ENCODE data around the gene BRDT.
"Not testable (repeated sequence)": the region's sequence is repeated elsewhere in the genome, so short reads cannot be mapped to it uniquely, and the experiment has no call there.

The BRDT gene

DNA sequence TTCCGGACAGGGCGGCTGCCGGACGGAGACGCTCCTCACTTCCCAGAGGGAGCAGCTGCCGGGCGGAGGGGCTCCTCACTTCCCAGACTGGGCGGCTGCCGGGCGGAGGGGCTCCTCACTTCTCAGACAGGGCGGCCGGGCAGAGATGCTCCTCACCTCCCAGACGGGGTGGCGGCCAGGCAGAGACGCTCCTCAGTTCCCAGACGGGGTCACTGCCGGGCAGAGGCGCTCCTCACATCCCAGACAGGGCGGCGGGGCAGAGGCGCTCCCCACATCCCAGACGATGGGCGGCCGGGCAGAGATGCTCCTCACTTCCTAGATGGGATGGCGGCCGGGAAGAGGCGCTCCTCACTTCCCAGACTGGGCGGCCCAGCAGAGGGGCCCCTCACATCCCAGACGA is 76.8 kb downstream of the BRDT start:
- Mint-ChIP-seq H3K4me1 (ENCODE audit: low read depth) (peaks cover 13% of the 10 kb centered on the region), H3K27me3 (peaks cover 45% of the 10 kb centered on the region)
- H3K9me3 Mint-ChIP-seq; H3K4me3 Mint-ChIP-seq; H3K27ac Mint-ChIP-seq; DNase-seq; H3K36me3 Mint-ChIP-seq (ENCODE audit: low read depth): not testable (repeated sequence)

DNA sequence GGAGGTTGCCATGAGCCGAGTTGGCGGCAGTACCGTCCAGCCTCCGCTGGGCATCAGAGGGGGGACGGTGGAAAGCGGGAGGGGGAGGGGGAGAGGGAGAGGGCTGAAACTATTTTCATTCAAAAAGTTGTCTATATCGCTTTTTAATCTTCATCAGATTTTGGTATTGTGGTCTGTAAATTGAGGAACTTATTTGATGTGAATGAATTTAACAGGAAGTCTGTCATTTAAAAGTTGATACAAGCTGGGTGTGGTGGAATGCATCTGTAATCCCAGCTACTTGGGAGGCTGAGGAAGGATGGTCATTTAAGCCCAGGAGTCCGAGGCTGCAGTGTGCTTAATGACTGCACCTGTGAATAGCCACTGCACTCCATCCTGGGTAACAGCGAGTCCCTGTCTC is 77.6 kb downstream of the BRDT start:
- Mint-ChIP-seq H3K27me3 (peaks cover 47% of the 10 kb centered on the region), H3K4me1 (ENCODE audit: low read depth) (peaks cover 21% of the 10 kb centered on the region), H3K36me3 (ENCODE audit: low read depth) (no peaks in the 10 kb centered on the region), H3K27ac (no peak overlapping the region), H3K9me3 (no peaks in the 10 kb centered on the region), H3K4me3 (no peak overlapping the region)
- DNase-seq: no peak

DNA sequence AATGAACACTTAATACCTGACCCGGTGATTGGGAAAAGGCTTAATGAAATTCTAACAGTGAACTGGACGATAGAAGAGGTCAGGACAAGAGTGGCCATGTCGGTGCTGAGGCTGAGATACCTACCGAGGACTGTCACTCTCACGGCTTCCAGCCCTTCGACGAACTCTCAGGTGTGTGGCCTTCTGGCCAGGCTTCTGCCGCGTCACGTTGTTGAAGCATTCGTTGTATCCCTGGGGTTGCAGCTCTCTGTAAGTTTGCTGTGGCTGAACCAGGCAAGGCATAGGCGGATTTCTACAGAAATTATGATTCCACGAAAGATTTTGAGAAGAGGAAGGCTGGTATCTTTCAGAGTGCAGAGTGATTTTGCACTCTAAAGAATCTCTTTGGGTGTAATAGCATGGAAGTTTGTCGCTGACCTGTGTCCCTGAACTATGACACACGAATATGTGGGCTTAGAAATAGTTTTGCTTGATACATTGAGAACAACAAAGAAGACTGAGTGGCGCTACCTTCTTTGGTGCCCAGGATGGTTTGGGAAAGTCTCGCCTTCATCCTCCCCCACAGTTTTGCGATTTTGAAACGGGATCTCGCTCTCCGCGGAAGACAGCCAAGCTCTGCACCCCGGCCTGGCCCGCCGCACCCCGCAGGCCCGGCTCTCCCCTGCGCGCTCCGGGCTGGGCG is 80.2 kb downstream of the BRDT start:
- peaks cover 22% of the 10 kb centered on the region for H3K4me1 Mint-ChIP-seq (ENCODE audit: low read depth)
- H3K9me3 Mint-ChIP-seq: no peaks in the 10 kb centered on the region
- peak overlapping the region; percentile 61 for H3K4me3 Mint-ChIP-seq
- DNase-seq: no peak
- H3K27me3 Mint-ChIP-seq: peaks cover 42% of the 10 kb centered on the region
- H3K27ac Mint-ChIP-seq: peak overlapping the region; percentile 47
- H3K36me3 Mint-ChIP-seq (ENCODE audit: low read depth): no peaks in the 10 kb centered on the region

DNA sequence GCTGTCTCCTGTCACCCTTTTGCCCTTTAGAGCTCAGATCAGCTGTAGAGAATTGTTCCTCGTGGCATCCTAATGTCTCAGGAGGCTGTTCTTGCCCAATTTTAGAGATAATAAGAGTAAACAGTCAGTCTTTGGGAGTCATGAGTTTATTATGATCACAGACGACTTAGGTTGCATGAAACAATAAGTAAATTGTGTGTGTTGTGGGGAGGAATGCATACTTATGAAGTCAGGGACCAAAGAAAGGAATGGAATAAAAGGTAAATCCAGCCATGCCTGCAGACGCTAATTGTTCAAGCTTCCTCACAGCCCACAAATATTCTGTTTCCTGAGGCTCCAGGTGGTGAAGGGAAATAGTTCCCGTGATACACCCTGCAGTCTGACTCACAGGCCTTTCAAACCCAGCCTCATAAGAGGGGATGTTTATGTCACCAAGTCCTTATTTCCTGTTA is 81.5 kb downstream of the BRDT start:
- Mint-ChIP-seq H3K9me3 (no peaks in the 10 kb centered on the region), H3K36me3 (ENCODE audit: low read depth) (no peaks in the 10 kb centered on the region), H3K27me3 (peaks cover 37% of the 10 kb centered on the region), H3K4me1 (ENCODE audit: low read depth) (peaks cover 22% of the 10 kb centered on the region), H3K4me3 (peak overlapping the region; percentile 72), H3K27ac (peak overlapping the region; percentile 27)
- no peak for DNase-seq

DNA sequence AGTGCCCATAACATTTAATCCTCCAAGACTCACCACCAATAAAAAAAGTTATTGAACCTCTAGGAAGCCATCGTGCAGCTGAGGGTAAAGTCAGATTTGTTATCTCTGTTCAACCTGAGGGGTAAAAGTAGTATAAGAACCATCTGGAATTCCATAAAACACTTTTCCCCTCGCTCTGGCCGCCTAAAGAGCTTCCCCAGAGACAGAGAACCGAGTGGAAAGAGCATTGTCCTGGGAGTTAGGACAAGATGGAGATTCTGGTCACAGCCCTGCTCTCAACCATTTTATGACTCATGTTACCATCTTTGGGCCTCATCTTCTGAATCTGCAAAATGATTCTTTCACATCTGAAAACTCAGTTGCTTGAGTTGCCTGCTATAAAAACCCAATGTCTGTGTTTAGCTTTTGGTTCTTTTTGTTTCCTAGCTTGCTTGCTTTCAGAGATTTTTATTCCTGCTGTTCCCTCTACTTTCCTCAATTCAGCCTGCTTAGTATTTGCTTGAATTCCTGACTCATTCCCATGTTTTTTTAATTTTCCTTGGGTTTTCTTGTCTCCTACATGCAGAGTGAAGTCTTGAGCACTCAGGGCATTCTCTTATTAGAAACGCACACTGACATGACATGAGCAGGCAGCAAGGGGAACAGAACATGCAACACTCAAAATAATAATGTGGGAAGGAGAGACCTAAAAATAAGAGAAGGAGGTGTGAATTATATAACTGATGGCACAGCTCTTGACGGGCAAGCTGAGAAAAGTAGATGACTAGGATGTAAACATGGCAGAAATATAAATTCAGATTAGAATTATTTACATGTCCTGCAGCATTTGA is 82.3 kb downstream of the BRDT start:
- DNase-seq: no peak
- Mint-ChIP-seq H3K36me3 (ENCODE audit: low read depth) (no peaks in the 10 kb centered on the region), H3K27ac (no peak overlapping the region), H3K4me3 (no peak overlapping the region), H3K9me3 (no peaks in the 10 kb centered on the region), H3K4me1 (ENCODE audit: low read depth) (peaks cover 22% of the 10 kb centered on the region), H3K27me3 (peaks cover 36% of the 10 kb centered on the region)

DNA sequence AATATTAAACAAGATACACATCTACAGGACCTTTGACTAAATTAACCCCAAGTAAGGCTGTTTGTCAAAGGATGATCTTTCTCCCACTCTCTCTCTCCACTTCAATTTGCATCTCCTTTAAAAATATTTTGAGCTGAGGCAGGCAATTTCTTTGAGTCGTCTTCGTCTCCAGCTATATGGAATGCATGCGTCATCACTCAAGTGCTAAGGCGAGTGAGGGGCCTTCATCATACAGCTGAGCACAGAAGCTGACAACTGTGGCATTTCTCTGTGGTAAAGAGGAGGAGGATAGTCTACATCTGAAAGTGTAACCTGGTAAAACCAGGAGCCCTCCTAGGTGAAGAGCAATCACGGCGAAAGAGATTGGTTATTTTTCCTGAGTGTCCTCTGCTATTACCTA is 88.2 kb downstream of the BRDT start:
- Mint-ChIP-seq H3K9me3 (no peaks in the 10 kb centered on the region), H3K4me3 (no peak overlapping the region), H3K4me1 (ENCODE audit: low read depth) (no peaks in the 10 kb centered on the region), H3K27ac (no peak overlapping the region), H3K36me3 (ENCODE audit: low read depth) (no peaks in the 10 kb centered on the region), H3K27me3 (no peaks in the 10 kb centered on the region)
- no peak for DNase-seq

DNA sequence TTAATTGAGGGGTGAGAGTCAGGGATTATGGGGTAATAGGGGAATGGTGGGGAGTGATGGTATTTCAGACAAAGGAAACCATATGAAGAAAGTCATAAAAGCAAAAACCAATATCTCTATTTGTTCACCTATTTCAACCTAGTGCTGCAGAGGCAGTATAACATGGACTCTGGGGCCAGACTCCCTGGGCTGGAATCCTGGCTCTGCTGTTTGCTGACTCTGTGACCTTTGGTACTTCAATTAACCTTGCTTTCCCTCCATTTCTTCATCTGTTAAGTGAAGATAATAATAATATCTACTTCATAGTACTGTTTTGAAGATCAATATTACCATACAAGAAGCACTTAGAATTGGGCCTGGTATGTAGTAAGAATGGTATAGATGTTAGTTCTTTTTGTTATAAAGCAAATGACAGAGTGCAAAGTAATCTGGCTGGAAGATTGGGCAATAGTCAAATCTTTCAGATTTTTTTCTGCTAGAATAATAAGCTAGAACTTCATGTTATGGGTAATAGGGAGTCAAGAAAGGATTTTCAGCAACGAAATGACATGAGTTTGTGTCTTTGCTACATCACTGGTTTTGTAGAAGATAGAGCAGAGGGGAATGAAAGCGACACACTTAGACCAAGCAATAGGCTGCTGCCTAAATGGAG is 89.6 kb downstream of the BRDT start:
- no peaks in the 10 kb centered on the region for H3K9me3 Mint-ChIP-seq
- H3K4me1 Mint-ChIP-seq (ENCODE audit: low read depth): no peaks in the 10 kb centered on the region
- no peak overlapping the region for H3K27ac Mint-ChIP-seq
- H3K4me3 Mint-ChIP-seq: no peak overlapping the region
- no peaks in the 10 kb centered on the region for H3K36me3 Mint-ChIP-seq (ENCODE audit: low read depth)
- no peaks in the 10 kb centered on the region for H3K27me3 Mint-ChIP-seq
- DNase-seq: no peak

DNA sequence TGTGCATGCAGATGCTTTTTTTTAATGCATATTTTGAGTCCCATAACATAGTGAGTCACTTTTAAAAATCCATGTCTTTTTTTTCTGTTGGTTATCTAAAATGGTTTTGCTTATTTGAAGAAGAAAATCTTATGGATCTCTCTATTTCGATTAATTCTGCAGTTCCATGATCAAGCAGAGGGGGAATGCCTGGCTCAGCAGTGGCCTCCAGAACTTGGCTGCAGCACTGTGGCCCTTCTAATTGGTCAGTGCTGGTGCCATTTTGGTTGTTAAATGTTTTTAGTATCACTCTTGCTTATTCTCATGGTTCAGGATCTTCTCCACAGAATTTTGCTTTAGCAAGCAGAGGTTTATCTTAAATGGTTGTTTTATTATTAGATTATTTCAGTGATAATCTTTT is 91.8 kb downstream of the BRDT start:
- H3K36me3 Mint-ChIP-seq (ENCODE audit: low read depth): no peaks in the 10 kb centered on the region
- no peaks in the 10 kb centered on the region for H3K27me3 Mint-ChIP-seq
- H3K4me3 Mint-ChIP-seq: no peak overlapping the region
- DNase-seq: no peak
- H3K4me1 Mint-ChIP-seq (ENCODE audit: low read depth): no peaks in the 10 kb centered on the region
- H3K27ac Mint-ChIP-seq: no peak overlapping the region
- no peaks in the 10 kb centered on the region for H3K9me3 Mint-ChIP-seq

DNA sequence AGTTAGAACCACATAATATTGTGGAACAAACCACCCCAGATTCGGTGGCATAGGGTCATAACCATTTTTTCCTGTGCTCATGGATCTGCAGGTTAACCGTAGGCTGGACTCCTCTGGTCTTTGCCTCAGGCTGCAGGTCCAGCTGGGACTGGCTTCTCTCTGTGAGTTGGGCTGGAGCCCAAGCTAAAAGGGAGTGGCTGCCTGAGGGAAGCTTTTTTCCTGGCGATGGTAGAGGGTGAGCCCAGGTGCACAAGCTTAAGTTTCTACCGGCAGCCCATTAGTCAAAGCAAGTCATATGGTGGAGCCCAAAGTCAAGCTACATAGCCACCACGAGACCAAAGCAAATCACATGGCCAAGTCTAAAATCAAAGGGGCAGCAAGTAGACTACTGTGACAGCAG is 94.4 kb downstream of the BRDT start:
- no peak for DNase-seq
- Mint-ChIP-seq H3K36me3 (ENCODE audit: low read depth) (no peaks in the 10 kb centered on the region), H3K4me3 (no peak overlapping the region), H3K27ac (no peak overlapping the region), H3K9me3 (no peaks in the 10 kb centered on the region), H3K4me1 (ENCODE audit: low read depth) (no peaks in the 10 kb centered on the region), H3K27me3 (peaks cover 3% of the 10 kb centered on the region)

DNA sequence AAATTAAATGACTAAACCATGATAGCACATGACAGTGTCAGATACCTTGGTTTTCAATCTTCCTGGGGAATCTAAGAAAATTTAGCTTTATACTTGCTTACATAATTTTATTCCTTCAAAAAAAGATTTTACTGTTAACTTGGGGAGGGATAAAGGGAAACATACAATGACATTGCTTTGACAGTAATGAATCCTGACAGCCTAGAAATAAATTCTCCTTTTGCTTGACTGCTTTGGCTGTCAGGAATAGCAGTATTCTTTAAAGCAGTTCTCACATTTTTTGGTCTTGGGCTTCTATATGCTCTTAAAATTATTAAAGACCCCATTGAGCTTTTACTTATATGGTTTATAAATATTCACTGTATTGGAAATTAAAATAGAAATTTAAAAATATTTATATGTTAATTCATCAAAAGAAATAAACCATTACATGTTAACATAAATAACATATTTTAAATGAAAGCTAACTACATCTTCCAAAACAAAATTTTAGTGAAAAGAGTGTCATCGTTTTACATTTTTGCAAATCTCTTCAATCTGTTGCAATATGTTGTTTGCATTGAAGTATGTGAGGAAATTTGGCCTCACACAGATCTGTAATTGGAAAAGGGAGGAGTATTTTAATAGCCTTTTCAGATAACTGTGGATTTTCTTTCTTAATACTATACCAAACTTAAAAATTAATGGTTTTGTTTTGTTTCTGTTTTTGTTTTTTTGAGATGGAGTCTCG is 96.7 kb downstream of the BRDT start:
- peaks cover 3% of the 10 kb centered on the region for H3K27me3 Mint-ChIP-seq
- no peaks in the 10 kb centered on the region for H3K9me3 Mint-ChIP-seq
- H3K27ac Mint-ChIP-seq: no peak overlapping the region
- no peaks in the 10 kb centered on the region for H3K36me3 Mint-ChIP-seq (ENCODE audit: low read depth)
- H3K4me1 Mint-ChIP-seq (ENCODE audit: low read depth): no peaks in the 10 kb centered on the region
- no peak for DNase-seq
- no peak overlapping the region for H3K4me3 Mint-ChIP-seq

DNA sequence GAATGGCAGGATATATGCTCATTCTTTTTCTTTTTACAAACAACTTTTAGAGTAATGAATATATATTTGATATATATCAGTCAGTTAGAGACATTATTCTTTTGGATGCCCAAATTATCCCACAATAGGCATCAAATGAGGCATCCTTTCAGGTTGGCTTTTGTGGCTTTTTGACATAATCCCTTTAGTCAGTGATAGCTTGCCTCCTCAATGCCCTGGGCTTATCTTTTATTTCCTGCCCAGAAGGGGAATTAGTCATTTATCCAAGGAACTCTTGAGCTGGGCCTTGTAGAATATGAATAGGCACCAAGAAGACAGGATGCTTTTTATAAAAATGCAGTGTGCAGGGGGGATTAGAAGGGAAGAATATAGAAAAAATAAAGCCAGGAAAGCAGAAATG is 102.7 kb downstream of the BRDT start:
- H3K27me3 Mint-ChIP-seq: no peaks in the 10 kb centered on the region
- H3K36me3 Mint-ChIP-seq (ENCODE audit: low read depth): no peaks in the 10 kb centered on the region
- H3K4me1 Mint-ChIP-seq (ENCODE audit: low read depth): no peaks in the 10 kb centered on the region
- H3K9me3 Mint-ChIP-seq: no peaks in the 10 kb centered on the region
- H3K27ac Mint-ChIP-seq: no peak overlapping the region
- no peak overlapping the region for H3K4me3 Mint-ChIP-seq
- DNase-seq: no peak
